ENCODE results near the gene POU2F2.
A peak's percentile ranks its signal among the peaks of the same experiment; 100 is the strongest.

Gene POU2F2

GRCh38 chr19:42089191-42089750, 43.0 kb downstream of the POU2F2 start:
- DNase-seq (ENCODE audit: low read depth), result no peak
- TF ChIP-seq CTCF (IDR thresholded peaks at IDR 0.05; ENCODE audit: insufficient read depth, low read depth, low read length, missing control alignments), result no peak
- H3K4me3 ChIP-seq (ENCODE audit: low read length), result no peak overlapping the region

- DNase-seq (ENCODE audit: low read depth), result no peak
- no peak overlapping the region for H3K4me3 ChIP-seq (ENCODE audit: low read length)
- no peak for TF ChIP-seq CTCF (IDR thresholded peaks at IDR 0.05; ENCODE audit: insufficient read depth, low read depth, low read length, missing control alignments)
These were observed 43.6 kb downstream of the POU2F2 start for GRCh38 chr19:42088471-42089190.

GRCh38 chr19:42086770-42087550, 45.3 kb downstream of the POU2F2 start:
- no peak overlapping the region for H3K4me3 ChIP-seq (ENCODE audit: low read length)
- no peak for DNase-seq (ENCODE audit: low read depth)
- no peak for TF ChIP-seq CTCF (IDR thresholded peaks at IDR 0.05; ENCODE audit: insufficient read depth, low read depth, low read length, missing control alignments)

- TF ChIP-seq CTCF (IDR thresholded peaks at IDR 0.05; ENCODE audit: insufficient read depth, low read depth, low read length, missing control alignments), result no peak
- DNase-seq (ENCODE audit: low read depth), result no peak
- H3K4me3 ChIP-seq (ENCODE audit: low read length), result no peak overlapping the region
These were observed 46.0 kb downstream of the POU2F2 start for GRCh38 chr19:42086188-42086736.

GRCh38 chr19:42083537-42083936, 48.7 kb downstream of the POU2F2 start:
- no peak for DNase-seq (ENCODE audit: low read depth)
- no peak overlapping the region for H3K4me3 ChIP-seq (ENCODE audit: low read length)
- TF ChIP-seq CTCF (IDR thresholded peaks at IDR 0.05; ENCODE audit: insufficient read depth, low read depth, low read length, missing control alignments), result no peak

- DNase-seq (ENCODE audit: low read depth), result peak; percentile 56
- peak; percentile 71 for TF ChIP-seq CTCF (IDR thresholded peaks at IDR 0.05; ENCODE audit: insufficient read depth, low read depth, low read length, missing control alignments)
- no peak overlapping the region for H3K4me3 ChIP-seq (ENCODE audit: low read length)
These were observed 50.6 kb downstream of the POU2F2 start for GRCh38 chr19:42081584-42082203.
